B cell (primary cell): ENCODE results near the gene IVNS1ABP. TPM values are rescaled to one million over a fixed set of nuclear protein-coding genes. Genes with fewer than 3 reads are reported as not detected.

Experiments
- ATAC-seq: fragments of 200-7000 bp; cut with Tn5 transposase; one replicate; pipeline ENCODE4 v1.10.0; 2021; ENCODE audit warnings: low read depth, mild to moderate bottlenecking, moderate number of reproducible peaks, moderate library complexity
- CTCF ChIA-PET: fragments of 350-600 bp; sonication (Branson Sonifier 250); formaldehyde crosslinking; loops from one replicate; lab custom pipeline; 2021; ENCODE audit warnings: antibody characterized with exemption, inconsistent platforms; lab: Charles Lee
- POLR2A ChIA-PET: fragments of 350-600 bp; sonication (Branson Sonifier 250); formaldehyde crosslinking; loops from one replicate; lab custom pipeline; 2021; ENCODE audit warnings: antibody characterized with exemption; lab: Charles Lee
- DNase-seq: peaks from one replicate; pipeline ENCODE4 v3.0.0; 2013
- H2AFZ ChIP-seq: 2 replicates; pipeline ENCODE4 v1.6.1; 2012; ENCODE audit warnings: mild to moderate bottlenecking, low read depth, low read length; ENCODE audit not compliant: insufficient read depth, poor library complexity, severe bottlenecking
- H3K27ac ChIP-seq, 2 donors: 1 replicate in 1 of 2; 2 replicates in 1 of 2; pipeline ENCODE4 v1.5.1; 2012 to 2013; ENCODE audit warnings: low read length in 2 of 2, mild to moderate bottlenecking in 2 of 2, moderate library complexity in 1 of 2
- H3K27me3 ChIP-seq, 4 experiments: fragments of 200-600 bp in 1 of 4; sonication (generic) in 1 of 4; replicated peaks in 1 of 4; 1 replicate in 2 of 4; 2 replicates in 2 of 4; pipeline versions ENCODE4 v1.6.1 to v1.7.0; 2013 to 2016; ENCODE audit warnings: low read length in 3 of 4, mild to moderate bottlenecking in 2 of 4, mixed read lengths in 1 of 4, moderate library complexity in 1 of 4; ENCODE audit not compliant: insufficient read depth in 4 of 4, control insufficient read depth in 3 of 4; ENCODE audit errors: control extremely low read depth in 1 of 4
- H3K36me3 ChIP-seq, 2 experiments: replicated peaks in 1 of 2; 1 replicate in 1 of 2; 2 replicates in 1 of 2; pipeline versions ENCODE4 v1.6.1 to v1.7.1; 2013; ENCODE audit warnings: low read length in 1 of 2; ENCODE audit not compliant: insufficient read depth in 2 of 2, control insufficient read depth in 1 of 2; ENCODE audit errors: control extremely low read depth in 1 of 2, extremely low read depth in 1 of 2
- H3K4me1 ChIP-seq, 2 donors: fragments of 200-600 bp in 1 of 2; sonication (generic) in 1 of 2; 1 replicate in 1 of 2; 2 replicates in 1 of 2; pipeline versions ENCODE4 v1.5.1 to v1.6.1; 2013 to 2017; ENCODE audit warnings: low read length in 2 of 2; ENCODE audit not compliant: control insufficient read depth in 2 of 2, insufficient read depth in 2 of 2
- H3K4me2 ChIP-seq: replicated peaks from 2 replicates; pipeline ENCODE3; 2012; ENCODE audit warnings: mild to moderate bottlenecking, low read depth, low read length; ENCODE audit not compliant: poor library complexity, severe bottlenecking
- H3K4me3 ChIP-seq, 5 experiments: fragments of 200-600 bp in 1 of 5; sonication (generic) in 1 of 5; 1 replicate in 3 of 5; 2 replicates in 2 of 5; pipeline versions ENCODE4 v1.5.1 to v1.7.0; 2011 to 2016; ENCODE audit warnings: low read length in 4 of 5, mild to moderate bottlenecking in 4 of 5, low read depth in 2 of 5, control low read depth in 1 of 5, moderate library complexity in 1 of 5; ENCODE audit not compliant: insufficient read depth in 1 of 5; ENCODE audit errors: control extremely low read depth in 1 of 5, extremely low read depth in 1 of 5
- H3K79me2 ChIP-seq: fragments of 200-600 bp; sonication (generic); one replicate; pipeline ENCODE4 v1.6.0; 2016; ENCODE audit warnings: low read length; ENCODE audit not compliant: control insufficient read depth, insufficient read depth
- H3K9ac ChIP-seq: fragments of 200-600 bp; sonication (generic); 2 replicates; pipeline ENCODE4 v1.6.1; 2017; ENCODE audit warnings: mild to moderate bottlenecking, low read length, moderate library complexity
- H3K9me3 ChIP-seq, 3 donors: one replicate each; pipeline versions ENCODE4 v1.6.1 to v1.7.1; 2013; ENCODE audit warnings: low read length in 2 of 3; ENCODE audit not compliant: control insufficient read depth in 2 of 3, insufficient read depth in 1 of 3; ENCODE audit errors: control extremely low read depth in 1 of 3
- H4K20me1 ChIP-seq: 2 replicates; pipeline ENCODE4 v1.6.0; 2012; ENCODE audit warnings: mild to moderate bottlenecking, low read length; ENCODE audit not compliant: insufficient read depth, control insufficient read depth, poor library complexity, severe bottlenecking
- H3K27ac Mint-ChIP-seq: one replicate; pipeline ENCODE4 v1.8.0; 2021; ENCODE audit warnings: mixed read lengths
- H3K27me3 Mint-ChIP-seq: one replicate; pipeline ENCODE4 v1.8.0; 2021; ENCODE audit warnings: mixed read lengths
- H3K4me1 Mint-ChIP-seq: one replicate; pipeline ENCODE4 v1.8.0; 2021; ENCODE audit warnings: mixed read lengths
- H3K4me3 Mint-ChIP-seq: one replicate; pipeline ENCODE4 v1.8.0; 2021; ENCODE audit warnings: mixed read lengths
- H3K9me3 Mint-ChIP-seq: one replicate; pipeline ENCODE4 v1.8.0; 2022; ENCODE audit warnings: mixed read lengths; ENCODE audit not compliant: insufficient read depth
- CTCF ChIP-seq: fragments of 200-600 bp; IDR thresholded peaks from one replicate; pipeline ENCODE4 v1.8.0; 2022; ENCODE audit warnings: antibody characterized with exemption, mild to moderate bottlenecking
- EZH2 ChIP-seq: IDR thresholded peaks from 2 replicates; pipeline ENCODE4 v1.6.1; 2012; ENCODE audit warnings: borderline replicate concordance, low read depth, mild to moderate bottlenecking, moderate library complexity, low read length; ENCODE audit not compliant: insufficient read depth, poor library complexity, severe bottlenecking
- WGBS: methylation state at CpG from one replicate; pipeline ENCODE4 v1.1.5; 2013; ENCODE audit warnings: missing lambda C conversion rate; ENCODE audit not compliant: insufficient coverage; 5-methylcytosine and 5-hydroxymethylcytosine counted together
- intact Hi-C: fragments of 100-400 bp; cut with micrococcal nuclease; formaldehyde crosslinking; loops from one replicate; pipeline ENCODE4 v1.10.0; 2022
- polyA plus RNA-seq: library from polyadenylated mRNA; depleted of rRNA; stranded (reverse); fragments of >200 nt; gene quantifications from 2 replicates; pipeline ENCODE4 v1.2.3, GENCODE V29; 2012
- total RNA-seq, 2 donors: library from RNA; stranded (reverse); fragments of 120-200 nt in 1 of 2; gene quantifications; 1 replicate in 1 of 2; 2 replicates in 1 of 2; pipeline versions ENCODE4 v1.2.3 to v1.2.4, GENCODE V29; 2013 to 2022

Gene IVNS1ABP
- total and polyA plus RNA-seq, 2 donors (not counting 1 experiment from before 2014, with no cell fraction given), result 42.9 to 87.0 TPM

GRCh38 chr1:185353124-185353523 lies 36.1 kb upstream of the IVNS1ABP start:
- no peak for TF ChIP-seq EZH2
- TF ChIP-seq CTCF, result no peak
- H2AFZ ChIP-seq, result no peak overlapping the region
- H3K27ac ChIP-seq, result no peak overlapping the region
- no peaks in the 10 kb centered on the region for H3K4me1 ChIP-seq
- ATAC-seq, result no peak
- no peak overlapping the region for H3K4me2 ChIP-seq
- no peaks in the 10 kb centered on the region for H3K27me3 Mint-ChIP-seq
- POLR2A ChIA-PET, result no interaction called here
- H3K79me2 ChIP-seq, result no peaks in the 10 kb centered on the region
- H3K4me3 Mint-ChIP-seq, result no peak overlapping the region
- no peak overlapping the region for H3K9ac ChIP-seq
- DNase-seq, result no peak
- H3K4me1 Mint-ChIP-seq, result peaks cover 4% of the 10 kb centered on the region
- no peaks in the 10 kb centered on the region for H3K36me3 ChIP-seq
- H4K20me1 ChIP-seq, result no peaks in the 10 kb centered on the region
- H3K9me3 ChIP-seq, result no peaks in the 10 kb centered on the region
- H3K27ac Mint-ChIP-seq, result no peak overlapping the region
- intact Hi-C loops, result no loop called here
- no peaks in the 10 kb centered on the region for H3K9me3 Mint-ChIP-seq
- CTCF ChIA-PET, result no interaction called here
- H3K4me3 ChIP-seq, result no peak overlapping the region
- WGBS, result 96% methylated on average over 4 of the region's 4 CpGs
- H3K27me3 ChIP-seq, result no peaks in the 10 kb centered on the region

GRCh38 chr1:185351734-185352466 lies 34.9 kb upstream of the IVNS1ABP start:
- H3K9me3 Mint-ChIP-seq, result no peaks in the 10 kb centered on the region
- no peaks in the 10 kb centered on the region for H3K36me3 ChIP-seq

More at GRCh38 chr1:185351734-185352466, 34.9 kb upstream of the IVNS1ABP start:
- Histone ChIP-seq H3K4me1 (peaks cover 2 to 3% of the 10 kb centered on the region in 2 donors), H4K20me1 (no peaks in the 10 kb centered on the region), H3K4me3 (no peak overlapping the region), H3K9me3 (no peaks in the 10 kb centered on the region), H3K9ac (no peak overlapping the region), H3K27ac (no peak overlapping the region), H3K4me2 (no peak overlapping the region), H3K27me3 (no peaks in the 10 kb centered on the region), H3K79me2 (no peaks in the 10 kb centered on the region), H2AFZ (no peak overlapping the region)
- ChIA-PET CTCF (no interaction called here), POLR2A (no interaction called here)
- Mint-ChIP-seq H3K27ac (no peak overlapping the region), H3K4me3 (no peak overlapping the region), H3K27me3 (no peaks in the 10 kb centered on the region), H3K4me1 (peaks cover 9% of the 10 kb centered on the region)
- ATAC-seq, result no peak
- DNase-seq, result no peak
- WGBS, result no CpG with 5 or more reads among the region's 2 CpGs
- intact Hi-C loops, result no loop called here
- no peak for TF ChIP-seq CTCF
- no peak for TF ChIP-seq EZH2
